GM11168 (cell line): ENCODE results near the gene SND1.

Experiments used
- in situ Hi-C: fragments of 300-500 bp; cut with MboI; formaldehyde crosslinking; loops from one replicate; pipeline ENCODE4 v1.12.0; 2022; ENCODE audit warnings: low sequenced_read_pairs; ENCODE audit not compliant: unreplicated experiment

Gene SND1

DNA sequence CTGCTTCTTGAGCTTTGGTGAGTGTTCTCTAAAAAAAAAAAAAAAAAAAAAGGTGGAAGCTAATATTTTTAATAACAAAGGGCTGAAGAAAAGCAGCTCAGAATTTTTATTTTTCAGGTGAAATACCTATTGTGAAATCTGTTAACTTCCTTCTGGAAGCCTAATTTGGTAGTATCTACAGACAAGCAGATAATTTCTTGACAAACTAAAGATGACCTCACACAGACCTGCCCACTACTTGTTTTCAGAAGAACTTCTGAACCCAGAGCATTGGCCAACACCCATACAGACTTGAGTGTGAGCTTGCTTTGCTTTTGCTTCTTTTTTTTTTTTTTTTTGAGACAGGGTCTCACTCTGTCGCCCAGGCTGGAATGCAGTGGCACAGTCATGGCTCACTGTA is 348.1 kb downstream of the SND1 start:
- in situ Hi-C loops = no loop called here

DNA sequence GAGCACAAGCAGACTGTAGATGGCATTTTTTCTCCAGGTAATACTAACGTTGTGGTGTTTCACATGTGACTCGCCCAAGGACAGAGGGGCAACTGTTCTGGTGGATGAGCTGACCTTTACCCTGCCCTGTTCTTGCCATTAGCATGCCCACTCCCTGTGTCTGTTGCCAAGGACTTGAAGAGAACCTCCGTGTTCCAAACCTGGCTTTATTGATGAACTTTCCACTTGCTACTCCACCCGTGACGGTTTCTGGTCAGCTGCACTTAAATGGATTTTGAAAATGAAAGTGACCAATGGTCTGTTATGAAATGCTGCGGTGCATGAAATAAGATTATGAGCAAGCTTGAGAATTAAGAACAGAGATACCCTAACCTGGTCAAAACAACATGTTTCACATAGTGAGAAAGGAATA is 348.9 kb downstream of the SND1 start:
- in situ Hi-C loops = no loop called here

DNA sequence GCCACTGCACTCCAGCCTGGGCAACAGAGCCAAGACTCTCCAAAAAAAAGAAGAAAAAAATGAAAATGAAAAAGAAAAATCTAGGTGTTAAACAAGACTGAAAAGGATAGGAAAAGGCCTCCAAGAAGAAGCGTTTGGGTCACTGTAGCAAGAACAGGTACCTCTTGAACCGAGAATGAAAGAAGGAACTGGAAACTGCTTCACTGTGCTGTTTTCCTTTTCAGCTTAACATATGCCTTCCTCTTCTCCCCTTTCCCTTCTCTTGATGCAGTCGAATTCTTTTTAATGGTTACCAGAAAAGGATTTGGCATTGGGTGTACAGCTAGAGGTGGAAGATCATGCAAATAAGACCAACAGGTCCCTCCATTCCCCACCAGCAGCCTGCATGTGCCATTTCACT is 351.2 kb downstream of the SND1 start:
- in situ Hi-C loops = no loop called here

DNA sequence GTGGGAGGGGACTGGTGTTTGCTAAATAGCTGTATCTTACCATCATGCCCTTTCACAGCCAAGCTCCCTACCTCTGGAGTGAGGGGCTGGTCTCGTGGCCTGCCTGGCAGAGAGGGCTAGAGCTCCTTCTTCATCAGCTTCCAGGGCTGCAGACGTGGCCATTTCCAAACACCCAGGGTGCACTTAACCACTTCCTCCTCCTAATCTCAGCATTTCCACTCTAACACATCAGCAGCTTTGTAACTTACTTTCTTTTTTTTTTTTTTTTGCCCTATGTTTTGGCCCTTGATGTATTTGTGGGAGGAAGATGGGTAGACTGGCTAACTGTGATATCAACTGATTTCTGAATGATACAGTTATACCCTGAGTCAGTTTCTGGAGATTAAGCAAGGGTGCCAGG is 351.8 kb downstream of the SND1 start:
- in situ Hi-C loops = no loop called here

DNA sequence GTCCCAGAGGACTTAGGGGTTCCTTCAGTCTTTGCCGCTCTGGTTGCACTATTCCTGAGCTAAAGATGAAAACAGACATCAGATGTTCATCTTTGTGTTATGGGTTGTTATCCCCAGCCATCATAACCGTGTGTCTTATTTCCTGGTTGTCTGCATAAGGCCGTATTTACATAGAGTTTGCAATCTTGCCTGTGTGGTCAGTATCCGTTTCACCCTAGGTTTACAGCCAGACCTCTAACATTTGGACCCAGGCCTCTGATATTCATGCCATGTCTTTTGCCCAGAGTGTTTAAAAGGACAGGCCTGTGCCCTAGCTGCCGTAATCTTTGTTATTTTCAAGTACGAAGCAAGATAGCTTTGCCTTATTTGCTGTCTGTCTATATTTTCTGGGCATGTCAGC is 352.6 kb downstream of the SND1 start:
- in situ Hi-C loops = no loop called here

DNA sequence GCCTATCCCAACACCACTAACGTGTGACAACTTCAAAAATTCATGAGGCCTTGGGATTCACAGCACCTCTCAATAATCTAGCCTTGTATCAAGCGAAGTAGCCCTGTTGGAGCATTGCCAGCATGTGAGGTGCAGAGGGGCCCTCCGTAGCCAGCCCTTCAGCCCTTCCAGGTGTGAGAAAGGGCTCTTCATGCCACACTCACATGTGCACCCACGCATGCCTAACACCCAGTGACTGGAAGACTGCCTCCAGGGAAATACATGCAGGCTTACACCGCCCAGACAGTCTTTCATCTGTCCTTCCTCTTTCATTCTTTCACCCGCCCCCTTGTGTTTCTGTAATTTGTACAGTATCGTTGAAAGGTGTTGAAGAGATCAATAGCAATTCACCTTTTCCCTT is 353.1 kb downstream of the SND1 start:
- in situ Hi-C loops = no loop called here

DNA sequence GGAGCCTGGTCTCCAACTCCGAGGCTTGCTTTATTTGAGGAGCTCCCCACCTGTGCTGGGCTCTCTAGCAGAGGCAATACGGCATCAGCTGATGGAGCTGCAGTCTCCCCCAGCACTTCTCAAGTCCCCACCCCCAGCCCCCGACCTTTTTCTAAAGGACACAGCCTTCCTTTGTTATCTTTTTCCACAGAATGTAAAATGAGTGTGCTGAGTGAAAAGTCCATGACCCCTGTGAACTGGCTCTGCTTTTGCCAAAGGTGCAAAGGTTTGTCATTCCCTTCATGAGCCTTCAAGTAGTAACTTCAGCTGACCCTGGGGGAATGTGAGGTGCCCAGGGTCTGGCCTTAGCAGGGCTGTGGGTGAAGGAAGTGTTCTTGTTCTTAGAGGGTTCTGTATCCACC is 353.8 kb downstream of the SND1 start:
- in situ Hi-C loops = no loop called here

DNA sequence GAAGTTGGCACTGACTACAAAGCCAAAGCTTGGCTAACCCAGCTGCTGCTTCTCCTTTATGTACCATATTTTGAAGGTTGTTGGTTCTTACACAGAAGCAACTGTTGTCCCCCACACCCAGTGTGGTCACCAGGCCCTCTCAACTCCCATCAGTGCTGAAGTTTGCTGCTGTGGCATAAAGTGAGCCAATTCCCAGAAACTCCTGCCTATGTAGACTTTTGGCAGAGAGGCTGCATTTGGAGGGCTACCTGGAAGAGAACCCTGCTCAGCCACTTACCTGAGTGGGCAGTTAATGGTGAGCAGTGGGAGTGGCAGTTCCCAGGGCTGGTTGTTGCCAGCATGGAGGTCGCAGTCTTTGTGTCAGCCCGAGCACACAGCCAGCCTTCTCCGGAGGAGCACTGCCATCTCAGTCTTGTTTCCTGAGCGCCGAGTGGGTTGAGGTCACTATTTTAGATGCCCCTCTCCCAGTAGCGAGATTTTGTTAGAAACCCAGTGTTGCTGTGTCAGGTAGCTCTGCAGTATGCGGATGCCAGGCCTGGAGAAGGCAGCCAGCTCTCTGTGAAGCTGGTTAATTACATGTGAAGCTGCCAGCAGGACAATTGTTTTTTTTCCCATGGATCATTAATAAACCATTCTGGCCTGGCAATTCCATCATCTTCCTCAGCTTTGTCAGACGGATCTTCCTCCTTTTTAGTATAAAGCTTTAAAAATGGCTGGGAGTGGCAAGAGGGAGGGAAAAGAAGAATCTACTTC is 354.7 kb downstream of the SND1 start:
- in situ Hi-C loops = no loop called here

DNA sequence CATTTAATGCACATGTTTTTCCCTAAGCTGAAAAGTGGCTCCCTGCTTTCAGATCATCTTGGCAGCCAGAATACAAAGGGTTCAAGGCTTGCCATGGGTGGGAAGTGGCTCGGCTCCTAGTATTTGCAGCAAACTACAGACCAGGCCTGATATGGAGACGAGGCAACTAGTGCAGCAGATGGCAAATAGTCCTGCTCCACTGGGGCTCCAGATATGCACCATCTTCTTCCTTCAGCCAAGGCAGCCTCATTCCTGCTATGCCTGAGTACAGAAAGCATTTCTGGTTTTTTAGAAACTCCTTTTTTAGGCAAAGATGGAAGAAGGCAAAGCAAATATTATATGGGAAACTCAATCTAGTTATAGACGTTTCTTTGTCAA is 355.3 kb downstream of the SND1 start:
- in situ Hi-C loops = no loop called here

DNA sequence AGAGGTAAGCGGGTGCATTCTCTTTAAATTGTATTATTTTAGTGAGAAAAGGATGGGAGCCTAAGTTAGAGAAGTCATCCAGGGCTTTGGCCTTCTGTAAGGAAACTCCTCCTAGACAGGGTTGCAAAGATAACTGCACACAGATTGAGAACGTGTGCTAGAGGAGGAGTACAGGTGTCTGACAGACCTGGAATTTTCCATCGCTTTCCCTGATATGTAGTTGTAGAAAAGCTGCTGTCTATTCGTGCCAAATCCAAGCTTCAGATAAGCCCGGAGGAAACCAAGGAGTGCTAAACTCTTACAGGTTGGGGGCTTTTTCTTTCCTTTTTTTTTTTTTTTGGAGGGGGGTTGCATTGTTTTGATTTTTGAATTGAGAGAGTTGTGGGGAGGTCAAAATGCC is 356.1 kb downstream of the SND1 start:
- in situ Hi-C loops = no loop called here

DNA sequence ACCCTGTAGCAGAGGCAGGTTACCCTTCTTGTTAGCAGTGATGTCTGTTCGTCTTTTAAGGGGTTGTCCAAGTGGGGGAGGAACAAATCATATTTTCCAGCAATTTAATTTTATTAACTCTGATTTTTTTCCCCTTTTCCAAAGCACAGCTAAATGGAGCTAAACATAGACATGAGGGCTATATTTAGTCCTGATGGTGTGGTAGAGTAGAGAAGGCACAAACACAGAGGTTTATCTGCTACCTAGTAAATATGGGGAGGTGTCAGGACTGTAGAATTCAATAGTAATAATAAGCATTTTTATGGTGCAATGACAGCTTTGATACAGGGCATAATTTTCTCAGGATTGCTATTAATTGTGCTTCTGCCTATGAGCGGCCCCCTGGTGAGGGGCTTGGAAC is 356.8 kb downstream of the SND1 start:
- in situ Hi-C loops = no loop called here

DNA sequence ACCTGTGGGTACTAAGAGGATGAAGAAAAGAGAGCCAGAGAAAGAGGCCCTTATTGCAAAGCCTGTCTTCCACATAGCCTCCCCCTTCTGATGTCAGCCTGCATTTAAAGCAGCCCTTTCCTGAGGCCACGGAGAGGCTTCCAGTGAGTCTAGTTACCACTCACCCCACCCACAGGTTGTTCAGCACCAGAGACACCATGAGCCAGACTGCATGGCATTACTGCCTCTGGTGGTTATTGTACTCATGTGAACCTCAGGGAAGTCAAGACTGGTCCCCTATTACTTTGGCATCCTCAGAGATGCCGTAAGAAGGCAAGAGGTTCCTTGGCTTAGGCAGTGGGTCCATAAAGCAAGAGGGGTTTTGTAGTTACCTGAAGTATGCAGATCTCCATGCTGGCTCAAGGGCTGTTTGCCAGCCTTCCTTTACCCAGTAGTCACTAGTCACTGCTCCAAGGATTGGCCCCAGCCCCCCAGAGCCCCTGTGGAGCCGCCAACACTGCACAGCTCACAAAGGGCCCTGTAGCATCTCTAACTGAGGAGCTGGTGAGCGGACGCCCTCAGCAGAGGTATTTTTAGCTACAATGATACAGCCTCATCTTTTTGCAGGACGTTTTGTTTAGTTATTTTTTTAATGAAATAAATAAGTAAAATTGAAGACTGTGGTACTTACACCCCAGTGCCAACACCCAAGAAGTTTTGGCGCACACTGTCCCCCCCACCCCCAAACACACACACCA is 358.6 kb downstream of the SND1 start:
- in situ Hi-C loops = no loop called here

DNA sequence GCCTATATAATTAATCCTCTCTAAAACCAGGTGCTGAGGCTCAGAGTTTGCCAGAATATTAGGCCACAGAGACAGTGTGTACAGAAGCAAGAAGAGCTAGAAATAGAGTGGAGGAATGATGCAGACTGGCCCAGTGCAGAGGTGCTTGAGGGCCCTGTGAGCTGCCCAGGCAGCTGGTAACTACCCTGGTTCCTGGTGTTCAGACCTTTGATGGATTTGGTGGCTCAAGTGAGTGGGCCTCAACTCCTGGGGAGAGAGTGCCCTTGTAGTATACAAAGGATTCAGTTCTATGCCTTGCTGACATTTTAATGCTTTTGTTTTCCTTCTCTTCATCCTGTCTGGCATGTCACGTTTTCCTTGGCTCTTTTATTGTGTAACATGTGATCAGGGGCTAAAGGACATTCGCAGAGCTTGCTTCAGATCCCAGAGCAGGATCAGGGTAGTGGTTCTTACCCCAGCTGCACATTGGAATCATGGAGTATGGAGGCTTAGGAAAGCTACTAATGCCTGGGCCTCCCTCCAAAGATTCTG is 359.2 kb downstream of the SND1 start:
- in situ Hi-C loops = no loop called here

DNA sequence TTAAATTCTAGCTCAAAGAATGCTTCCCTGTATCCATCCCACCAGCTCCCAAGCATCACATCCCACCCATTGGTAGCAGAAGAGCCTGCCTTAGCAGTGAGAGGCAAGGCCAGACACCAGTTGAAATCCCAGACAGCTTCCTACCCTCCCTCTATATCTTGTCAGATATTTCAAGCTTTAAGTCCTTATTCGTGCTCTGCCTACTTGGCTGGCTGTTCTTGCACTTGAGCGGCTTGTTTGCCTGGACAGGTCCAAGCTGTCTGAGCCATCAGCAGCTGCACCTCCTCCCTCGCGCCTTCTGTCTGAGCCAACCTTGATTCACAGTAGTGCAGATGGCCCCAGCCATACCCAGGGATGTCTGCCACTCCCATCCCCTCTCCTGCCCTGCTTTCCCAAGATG is 362.8 kb downstream of the SND1 start:
- in situ Hi-C loops = no loop called here

DNA sequence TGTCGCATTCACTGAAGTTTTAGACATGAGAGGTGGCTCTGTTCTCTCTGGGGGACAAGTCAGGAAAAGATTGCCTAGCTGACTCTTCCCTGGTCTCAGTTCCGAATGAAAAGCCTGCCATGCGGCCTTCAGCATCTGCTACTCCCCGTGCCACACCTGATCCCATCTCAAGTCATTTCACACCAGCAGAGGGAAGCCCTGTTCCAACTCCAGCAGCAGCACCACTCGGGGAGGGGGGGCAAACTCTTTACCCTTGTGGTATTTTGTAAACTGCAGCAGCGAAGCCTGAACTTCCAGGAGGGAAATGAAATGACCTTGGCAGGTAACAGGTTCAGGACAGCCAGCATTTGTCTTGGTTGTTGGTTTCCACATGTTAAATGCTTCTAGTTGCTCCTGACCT is 365.5 kb downstream of the SND1 start:
- in situ Hi-C loops = no loop called here

DNA sequence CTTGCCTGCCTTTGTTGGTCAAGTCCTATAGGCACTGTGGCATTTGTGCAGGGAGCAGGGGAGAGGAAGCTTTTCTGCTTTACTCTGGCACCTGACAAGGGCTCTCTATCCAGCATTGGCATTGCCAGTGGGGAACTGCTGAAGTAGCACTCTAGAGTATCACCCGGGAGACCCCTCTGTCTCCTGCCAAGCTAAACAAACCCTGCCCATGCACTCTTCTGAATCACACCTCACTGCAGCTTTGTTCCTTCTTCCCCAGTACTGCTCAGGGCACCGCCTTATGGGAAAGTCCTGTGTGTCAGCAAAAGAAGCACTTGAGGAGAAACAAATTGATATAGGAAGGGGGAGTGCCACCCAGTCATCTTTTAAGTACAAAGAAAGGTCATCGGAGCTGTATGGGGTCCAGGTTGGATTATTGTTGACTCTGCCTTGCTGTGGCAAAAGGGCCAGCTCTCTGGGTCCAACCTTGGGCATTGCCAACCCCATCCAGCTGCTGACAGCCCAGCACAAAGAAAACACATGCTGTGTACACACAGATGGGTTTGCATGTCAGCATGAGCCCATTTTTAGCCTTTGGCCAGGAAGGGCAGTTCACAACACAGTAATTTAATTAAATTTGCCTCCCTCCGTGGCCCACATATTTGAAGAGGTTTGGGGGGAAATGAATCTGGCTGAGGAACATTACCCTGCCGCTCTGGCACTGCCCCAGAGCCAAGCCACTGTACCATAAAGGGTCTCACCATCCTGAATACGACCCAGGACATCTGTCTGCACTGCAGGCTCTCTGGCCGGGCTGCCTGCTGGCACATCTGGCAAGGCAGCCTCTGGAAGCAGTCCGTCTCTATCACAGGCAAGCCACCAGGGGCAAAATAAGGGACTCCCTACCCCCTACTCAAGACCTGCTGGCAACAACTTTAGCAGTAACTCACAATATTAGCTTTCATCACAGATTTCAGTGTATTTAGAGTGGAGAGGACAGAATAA is 366.2 kb downstream of the SND1 start:
- in situ Hi-C loops = no loop called here

DNA sequence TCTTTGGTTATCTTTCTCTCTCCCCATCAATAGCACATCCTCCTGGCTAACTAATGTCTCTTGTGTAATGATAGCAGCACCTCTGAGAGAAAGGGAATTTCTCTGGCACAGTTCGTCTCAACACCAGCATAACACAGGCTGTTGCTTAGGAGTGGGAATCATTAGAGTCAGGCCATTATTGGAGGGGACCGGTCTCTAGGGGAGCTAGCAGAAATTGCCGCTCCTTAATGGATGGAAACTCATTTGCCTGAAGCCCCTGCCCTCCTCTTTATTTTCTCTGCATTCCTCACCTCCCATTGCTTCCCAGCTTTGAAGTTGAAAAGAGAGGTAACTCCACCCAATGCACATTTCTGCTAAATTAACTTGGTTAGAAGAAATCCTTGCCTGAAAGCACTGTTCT is 367.3 kb downstream of the SND1 start:
- in situ Hi-C loops = no loop called here

DNA sequence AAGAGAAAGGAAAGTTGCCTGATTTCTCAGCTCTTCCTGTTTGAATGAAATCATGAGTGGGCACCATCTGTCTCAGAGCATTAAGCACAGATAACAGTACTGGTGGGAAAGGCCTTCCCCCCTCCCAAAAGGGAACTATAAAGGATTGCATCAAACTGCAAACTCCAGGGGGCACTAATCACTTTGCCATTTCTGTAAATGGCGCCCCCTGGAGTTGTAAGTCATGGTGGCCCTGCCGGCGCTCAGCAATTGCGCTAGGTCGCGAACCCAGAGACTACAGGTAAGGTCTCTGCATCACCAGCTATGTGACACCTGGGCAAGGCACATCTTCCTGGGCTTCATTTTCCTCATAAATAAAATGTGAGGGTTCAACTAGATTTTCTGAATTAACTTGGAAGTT is 368.2 kb downstream of the SND1 start:
- in situ Hi-C loops = no loop called here

DNA sequence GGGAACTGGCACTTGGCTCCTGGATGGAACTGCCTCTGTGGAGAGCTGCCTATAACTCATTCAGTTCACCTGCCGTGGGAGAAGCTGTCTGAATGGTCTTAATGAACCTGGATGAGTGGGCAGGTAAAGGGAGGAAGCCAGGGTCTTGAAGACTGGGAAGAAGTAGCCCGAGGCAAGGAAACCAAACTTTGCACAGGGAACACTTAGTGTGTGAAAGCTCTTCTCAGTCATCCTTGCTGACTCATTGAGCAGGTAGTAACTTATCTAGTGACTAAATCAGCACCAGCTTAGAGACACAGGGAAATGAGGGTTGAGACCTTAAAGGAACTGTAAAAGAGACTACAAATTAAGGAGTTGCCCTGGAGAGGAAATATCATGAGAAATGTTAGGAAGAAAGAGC is 369.4 kb downstream of the SND1 start:
- in situ Hi-C loops = no loop called here

DNA sequence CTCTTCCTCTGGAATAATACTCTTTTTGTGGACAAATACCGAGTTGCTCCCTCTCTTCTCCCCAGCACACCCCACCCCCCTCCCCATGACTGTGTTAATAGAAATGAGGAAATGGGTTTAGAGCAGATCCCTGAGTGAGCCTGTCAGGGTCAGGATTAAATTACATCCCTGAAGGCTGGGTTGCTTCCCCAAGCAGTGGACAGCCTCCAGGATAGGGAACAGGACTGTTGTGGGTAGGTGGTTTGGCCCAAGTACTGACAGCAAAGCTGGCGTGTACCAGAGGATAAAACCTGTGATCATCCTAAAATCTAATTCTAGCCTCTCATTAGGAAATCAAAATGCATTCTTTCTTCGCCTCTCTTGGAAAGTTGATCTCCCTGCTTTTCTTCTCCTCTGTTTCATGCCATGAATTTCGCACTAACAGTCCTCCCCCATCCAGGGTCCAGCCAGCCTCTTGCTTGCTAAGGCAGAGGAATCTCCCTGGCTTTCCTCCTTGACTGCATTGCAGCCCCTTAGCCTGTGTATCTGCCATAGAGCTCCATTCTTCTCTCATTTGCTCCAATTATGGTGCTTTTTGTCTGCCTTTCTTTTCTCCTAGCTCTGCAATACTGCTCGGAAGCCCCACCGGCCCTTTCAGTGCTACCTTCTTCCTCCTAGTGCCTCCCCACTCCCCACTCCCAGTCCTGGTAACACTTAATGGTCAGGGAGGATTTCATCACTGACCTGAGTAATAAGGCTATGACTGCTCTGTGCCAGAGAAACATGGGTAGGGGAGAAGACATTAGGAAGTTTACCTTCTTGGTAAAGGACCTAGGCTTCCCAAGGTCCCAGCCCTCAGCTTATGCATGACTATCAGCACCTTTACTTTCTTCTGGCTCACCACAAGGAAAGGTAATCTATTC is 370.9 kb downstream of the SND1 start:
- in situ Hi-C loops = no loop called here
